Renal pelvis (tissue), 4 donors: ENCODE measurements around the gene PBOV1. TPM values are rescaled to one million over a fixed set of nuclear protein-coding genes. Genes with fewer than 3 reads are reported as not detected.
"Not testable (repeated sequence)": the region's sequence is repeated elsewhere in the genome, so short reads cannot be mapped to it uniquely, and the experiment has no call there.

Experiments
- DNase-seq: peaks from one replicate; pipeline ENCODE4 v3.0.0-alpha.2; 2013
- polyA plus RNA-seq, 3 donors: library from polyadenylated mRNA; unstranded; fragments of 120-200 nt; gene quantifications; one replicate each; pipeline ENCODE4 v1.2.1, GENCODE V29; 2013; ENCODE audit not compliant: insufficient read length in 3 of 3

Gene PBOV1
- polyA plus RNA-seq, 3 donors, result 0.13 TPM; not detected in 2

DNA sequence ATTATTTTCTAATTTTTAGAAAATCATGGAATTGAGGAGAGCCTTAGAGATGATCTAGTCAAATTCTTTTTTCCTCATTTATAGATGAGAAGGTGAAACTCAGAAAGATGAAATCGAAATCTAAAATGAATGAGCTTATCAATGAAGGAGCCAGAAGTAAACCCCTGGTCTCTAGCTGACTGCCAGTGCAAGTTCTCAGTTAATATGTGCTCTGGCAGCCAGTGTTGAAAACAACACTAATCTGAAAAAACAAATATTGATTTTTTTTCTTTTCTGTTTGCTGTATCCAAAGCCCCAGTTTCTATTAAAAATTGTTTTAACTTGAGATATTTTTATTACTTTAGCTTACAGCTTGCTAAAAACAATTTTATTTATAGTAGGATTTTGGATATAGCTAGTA lies 21.5 kb upstream of the PBOV1 start:
- no peak for DNase-seq

DNA sequence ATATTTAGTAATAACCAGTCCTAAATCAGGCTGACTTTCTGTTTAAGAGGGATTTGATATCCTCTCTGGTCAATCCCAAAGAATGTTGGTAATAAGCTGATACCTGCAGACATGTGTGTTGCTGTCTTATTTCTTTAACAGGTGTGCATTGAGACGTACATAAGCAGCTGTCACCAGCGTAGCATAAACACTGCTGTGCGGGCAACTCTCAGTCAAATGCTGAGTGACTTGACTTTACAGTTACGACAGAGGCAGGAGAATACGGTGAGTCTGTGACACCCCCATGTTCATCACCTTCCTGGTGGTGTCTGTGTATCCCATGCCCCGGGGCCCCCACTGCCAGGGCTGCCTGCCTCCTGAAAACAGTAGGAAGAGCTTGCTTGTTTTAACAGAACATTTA lies 20.1 kb upstream of the PBOV1 start:
- no peak for DNase-seq

DNA sequence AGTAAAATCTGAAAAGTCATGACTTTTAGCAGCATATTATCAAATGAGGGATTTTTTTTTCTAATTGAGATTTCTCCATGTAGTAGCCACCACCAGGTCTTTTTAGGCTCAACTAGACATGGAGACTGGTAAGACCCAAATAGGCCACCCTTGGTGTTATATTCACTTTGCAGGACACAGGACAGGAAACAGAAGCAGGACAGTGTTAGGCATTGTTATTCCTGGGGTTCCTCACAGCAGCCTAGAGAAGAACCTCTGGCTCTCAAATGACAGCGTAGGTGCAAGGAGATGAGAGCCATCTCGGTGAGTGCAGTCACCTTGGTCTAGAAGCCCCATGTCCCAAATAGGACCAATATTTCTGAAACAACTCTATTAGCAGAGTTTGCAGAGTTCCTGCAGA lies 19.2 kb upstream of the PBOV1 start:
- DNase-seq, result no peak

DNA sequence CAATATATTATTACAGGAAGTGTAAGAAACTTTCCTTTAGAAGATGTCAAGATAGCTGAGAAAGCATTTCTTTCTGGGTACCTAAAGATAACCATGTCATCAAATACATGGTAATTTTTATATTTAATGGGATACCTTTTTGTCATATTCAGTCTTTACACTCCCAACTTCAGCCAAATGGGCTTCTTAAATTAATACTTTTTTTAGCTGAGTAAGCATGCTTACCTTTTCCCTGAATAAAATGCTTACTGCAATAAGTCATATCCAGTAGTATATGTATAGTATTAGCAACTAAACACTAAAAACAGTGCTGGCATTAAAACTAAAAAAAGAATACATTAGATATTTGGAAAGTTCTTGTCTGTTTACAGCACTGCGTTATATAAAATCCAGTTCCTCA lies 17.4 kb upstream of the PBOV1 start:
- no peak for DNase-seq

DNA sequence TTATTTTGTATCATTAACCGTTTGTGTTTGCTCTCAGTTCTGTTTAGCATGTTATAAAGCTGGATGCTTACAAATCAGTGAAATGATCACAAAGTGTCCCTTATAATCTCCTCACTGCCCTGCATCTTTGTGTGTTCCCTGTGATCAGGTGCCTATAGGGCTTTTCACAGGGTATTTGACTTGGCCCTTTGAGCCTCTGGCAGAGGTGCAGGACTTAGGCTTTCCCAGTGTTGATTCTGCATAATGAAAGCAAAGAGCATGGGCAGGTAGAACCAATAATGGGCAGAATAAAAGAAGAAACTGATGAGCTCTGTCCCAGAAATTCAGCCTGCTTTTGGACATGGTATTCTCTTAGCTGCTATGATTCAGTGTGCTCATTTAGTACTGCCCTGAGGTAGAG lies 16.9 kb upstream of the PBOV1 start:
- DNase-seq, result no peak

DNA sequence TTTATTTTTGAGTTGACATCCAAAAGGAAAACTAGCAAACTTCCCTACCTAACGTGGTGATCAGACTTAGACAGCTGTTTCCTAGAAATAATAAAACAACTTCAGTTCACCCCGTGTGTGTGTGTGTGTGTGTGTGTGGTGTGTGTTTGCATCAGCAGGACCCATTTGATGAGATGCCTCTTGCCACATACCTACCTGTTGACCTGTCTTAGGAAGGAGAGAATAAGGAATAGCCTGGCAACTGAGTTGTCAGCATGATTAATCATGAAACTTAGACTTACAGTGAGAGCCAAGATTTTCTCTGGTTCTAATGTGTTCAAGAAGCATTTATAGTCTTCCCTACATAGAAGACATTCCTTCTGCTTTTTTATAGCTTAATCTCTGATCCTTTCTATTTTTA lies 16.1 kb upstream of the PBOV1 start:
- DNase-seq, result no peak

DNA sequence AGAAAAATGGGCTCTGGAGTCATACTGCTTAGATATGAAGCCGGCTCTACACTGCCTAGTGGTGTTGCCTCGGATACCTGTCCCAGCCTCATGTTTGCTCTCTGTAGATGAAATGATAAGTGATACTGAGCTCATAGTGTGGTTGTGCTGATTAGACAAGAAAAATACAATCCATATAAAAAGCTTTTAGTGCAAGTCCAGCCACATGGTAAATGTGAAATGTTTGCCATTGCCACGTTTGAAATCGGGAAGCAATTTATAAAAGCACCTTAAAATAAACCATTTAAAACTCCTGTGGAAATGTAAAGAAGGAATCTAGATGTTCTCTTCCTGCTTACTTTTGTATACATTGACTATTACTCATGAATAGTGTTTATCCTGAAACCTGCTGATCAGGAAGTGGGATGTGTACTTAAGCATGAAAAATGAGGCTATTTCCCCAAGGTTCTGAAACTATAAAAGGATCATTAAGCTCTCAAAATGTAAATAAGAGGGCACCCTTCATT lies 13.1 kb upstream of the PBOV1 start:
- DNase-seq, result no peak

DNA sequence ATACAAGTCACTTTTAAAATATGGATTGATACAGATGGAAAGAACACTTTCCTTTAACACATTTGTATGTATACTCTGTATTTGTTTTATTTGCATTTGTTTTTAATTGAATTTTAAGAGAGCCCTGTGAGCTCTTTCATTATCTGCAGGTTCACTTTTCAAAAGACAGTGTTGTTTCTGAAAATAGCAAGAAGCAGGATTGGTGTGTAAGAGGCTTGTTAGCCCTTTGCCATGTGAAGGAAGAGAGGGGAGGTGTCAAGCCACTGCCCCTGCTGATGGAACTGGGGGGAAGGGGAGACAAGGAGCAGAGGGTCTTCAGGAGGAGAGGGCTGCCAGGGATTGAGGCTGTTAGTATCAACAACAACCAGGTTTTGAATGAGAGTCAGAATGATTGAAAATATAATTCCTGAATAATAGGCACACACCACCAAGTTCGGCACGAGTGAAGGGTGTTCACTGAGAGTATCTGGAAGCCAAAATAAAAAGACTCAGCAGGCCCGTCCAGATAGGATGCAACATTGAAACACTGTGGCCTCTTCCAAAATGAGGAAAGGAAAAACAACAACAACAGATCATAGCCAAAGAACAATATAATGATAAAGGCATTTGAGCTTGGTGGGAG lies 12.6 kb upstream of the PBOV1 start:
- DNase-seq, result no peak

DNA sequence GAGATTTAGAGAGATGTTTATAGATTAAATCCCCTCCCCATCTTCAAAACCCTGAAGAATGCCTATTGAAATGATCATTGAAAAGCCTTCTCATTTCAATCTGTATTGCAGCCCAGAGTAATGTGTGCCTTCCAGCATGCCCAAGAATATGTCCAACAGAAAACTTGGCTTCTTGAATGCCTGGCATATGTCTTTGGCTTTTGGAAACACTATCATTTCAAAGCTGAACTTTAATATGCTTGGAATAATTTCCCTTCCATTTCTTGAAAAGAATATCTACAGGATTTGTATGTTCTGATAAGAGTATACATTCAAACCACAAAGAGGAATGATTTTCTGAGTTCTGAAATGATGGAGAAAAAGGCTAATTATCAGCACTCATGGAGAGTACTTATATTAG lies 11.9 kb upstream of the PBOV1 start:
- DNase-seq, result no peak

DNA sequence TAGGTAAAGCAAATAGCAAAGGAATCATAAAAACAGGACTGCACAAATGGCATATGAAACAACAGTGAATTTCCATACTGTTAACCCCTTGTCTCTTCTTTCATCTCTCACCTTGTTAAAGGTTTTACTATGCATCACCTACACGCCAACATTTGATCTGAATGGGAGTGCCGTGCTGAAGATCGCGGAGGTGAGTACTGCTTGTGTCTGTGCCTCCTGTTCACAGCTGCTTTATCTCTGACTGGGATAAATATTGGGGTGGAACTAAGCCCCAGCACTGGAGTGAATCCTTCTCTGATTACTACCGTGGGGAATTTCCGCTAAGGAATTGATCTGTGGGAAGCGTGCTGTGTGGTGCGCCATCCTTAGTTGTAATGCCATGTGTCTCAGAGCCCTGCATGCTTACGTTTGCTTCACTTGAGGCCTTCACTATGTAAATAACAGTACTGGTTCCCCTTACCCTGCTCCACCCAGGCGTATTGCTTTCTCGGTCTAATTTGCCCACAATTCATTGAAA lies 11.4 kb upstream of the PBOV1 start:
- no peak for DNase-seq

DNA sequence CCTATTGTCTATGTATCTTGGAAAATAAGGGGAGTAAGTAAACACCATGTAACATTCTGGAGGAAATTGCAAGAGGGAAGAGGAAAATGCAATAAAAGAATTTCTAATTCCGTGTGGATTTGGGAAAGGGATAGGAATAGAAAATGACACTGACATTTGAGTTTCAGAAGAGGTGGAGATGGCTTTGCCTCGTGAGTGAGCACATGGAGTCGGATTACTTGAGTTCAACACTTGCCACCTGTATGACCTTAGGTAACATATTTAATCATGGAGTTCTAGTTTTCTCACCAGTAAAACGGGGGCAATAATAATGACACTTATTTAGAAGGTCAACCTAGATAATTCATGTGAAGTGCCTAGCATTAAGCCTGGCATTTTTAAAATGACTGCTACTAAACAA lies 10.8 kb upstream of the PBOV1 start:
- no peak for DNase-seq

DNA sequence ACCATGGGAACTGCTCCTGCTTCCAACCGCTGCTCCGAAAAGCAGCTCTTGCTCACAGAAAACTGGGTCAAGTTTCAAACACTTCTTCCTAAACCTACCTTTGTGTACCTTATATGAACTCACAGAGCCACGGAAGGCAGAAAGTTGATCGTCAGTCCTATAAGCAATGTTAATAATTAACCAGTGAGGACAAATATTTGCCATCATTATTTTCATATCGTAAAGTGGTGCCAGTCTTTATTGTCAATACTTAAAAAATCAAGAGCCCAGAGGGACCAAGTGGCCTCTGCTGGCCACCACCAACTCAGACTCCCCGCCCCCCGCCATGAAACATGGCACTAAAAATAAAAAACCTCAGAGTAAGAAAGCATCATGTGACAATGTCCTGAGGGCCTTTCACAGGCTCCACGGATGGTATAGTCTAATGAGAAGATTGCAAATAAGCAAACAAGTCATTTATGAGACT lies 9.1 kb upstream of the PBOV1 start:
- DNase-seq, result no peak

DNA sequence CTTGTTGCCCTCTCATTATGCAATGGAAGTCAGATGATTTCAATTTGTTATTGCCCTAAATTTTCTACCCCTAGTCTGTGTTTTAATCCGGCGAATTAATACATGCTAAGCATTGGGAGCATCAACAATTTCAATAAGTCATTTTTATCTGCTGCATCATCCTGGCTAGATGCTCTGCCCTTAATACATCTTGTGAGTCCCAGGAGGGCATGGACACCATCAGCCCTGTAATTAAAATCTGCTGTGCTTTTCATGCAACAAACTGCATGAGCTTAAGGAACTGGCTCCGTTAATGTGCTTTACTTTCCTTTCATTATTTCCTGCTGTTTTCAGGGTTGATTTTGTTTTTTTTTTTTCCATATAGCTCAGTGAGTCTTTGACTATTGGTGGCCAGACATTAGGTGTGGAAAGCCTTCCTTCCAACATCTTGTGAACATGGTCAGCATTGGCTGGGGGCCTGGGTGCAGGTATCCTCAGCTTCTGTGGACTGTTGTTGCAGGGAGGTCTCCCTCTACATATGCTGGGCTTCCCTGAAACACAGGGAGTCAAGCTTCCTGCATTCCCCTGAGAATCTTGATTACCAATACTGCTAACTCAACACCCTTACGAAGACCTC lies 8.5 kb upstream of the PBOV1 start:
- DNase-seq, result no peak

DNA sequence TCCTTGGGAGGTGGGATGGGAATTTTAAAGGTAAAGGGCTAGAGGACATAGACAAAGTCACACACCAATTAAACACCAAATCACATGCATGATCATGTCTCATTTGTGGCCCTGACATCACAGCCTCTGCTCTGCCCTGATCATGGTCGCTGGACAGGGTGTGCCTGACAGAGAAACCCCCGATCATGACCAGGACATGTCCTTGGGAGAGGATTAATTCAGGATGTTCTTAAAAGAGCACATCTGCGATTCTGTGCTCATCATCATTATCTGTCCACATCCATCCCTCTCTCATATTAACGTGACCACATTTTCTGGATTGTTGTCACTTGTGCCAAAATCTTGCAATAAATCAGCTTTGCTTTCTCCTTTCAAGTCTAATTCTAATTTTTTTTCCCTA lies 7.7 kb upstream of the PBOV1 start:
- no peak for DNase-seq

DNA sequence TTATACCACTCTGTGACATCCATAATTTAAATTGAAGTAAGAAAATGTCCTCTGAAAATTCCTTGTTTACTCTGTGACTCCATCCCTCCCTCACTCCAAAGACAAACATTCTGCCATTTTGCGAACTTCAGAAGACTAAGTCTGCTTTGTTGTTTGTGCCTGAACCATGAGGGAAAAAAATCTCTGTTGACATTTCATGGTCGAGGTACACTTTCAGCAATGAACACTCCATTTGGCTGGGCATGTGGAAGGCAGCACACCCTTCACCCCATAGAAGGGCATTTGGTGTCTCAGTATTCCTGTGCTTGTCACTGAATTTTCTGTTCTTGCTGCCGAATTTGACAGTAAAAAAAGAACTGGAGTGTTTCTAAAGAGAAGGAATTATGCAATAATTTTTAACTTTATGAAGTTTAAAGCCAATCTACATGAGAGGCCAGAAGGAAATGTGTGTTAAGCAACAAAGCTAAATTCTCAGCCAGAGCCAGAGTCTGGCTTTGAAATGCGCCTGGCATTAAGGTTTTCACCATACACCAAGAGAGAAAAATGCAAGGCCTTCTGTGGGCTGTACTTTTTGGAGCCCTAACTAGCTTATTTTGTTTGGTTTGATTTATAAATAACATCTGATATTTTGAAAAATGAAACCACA lies 4.7 kb upstream of the PBOV1 start:
- no peak for DNase-seq

DNA sequence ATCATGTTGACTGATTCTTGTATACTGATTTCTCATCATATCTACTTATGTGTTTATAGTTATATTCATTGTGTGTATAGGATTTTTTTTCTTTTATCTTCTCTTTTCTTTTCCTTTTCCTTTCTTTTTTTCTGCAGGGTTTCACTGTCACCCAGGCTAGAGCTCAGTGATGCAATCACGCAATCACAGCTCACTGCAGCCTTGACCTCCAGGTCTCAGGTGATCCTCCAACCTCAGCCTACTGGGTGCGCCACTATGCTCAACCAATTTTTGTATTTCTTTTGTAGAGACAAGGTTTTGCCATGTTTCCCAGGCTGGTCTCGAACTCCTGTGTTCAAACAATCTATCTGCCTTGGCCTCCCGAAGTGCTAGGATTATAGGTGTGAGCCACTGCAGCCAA lies 1.6 kb upstream of the PBOV1 start:
- DNase-seq, result no peak

DNA sequence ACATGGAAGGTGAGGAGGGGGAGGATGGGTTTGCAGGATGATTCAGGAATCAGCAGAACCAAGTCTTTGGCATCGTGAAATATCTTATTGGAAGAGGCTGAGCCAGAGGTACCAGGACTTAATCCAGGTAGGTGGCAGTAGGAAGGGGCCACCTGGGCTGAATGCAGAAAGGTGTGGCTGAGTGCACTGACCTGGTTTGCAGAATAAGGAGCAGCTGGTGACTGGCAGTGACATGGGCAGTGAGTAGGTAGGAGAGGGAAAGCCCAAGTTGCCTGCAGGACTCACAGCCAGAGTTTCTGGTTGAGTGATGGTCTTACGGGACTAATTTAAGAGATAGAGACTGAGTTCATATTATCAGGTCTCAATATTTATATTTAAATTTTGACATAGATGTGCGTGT lies 1.1 kb upstream of the PBOV1 start:
- DNase-seq, result no peak

DNA sequence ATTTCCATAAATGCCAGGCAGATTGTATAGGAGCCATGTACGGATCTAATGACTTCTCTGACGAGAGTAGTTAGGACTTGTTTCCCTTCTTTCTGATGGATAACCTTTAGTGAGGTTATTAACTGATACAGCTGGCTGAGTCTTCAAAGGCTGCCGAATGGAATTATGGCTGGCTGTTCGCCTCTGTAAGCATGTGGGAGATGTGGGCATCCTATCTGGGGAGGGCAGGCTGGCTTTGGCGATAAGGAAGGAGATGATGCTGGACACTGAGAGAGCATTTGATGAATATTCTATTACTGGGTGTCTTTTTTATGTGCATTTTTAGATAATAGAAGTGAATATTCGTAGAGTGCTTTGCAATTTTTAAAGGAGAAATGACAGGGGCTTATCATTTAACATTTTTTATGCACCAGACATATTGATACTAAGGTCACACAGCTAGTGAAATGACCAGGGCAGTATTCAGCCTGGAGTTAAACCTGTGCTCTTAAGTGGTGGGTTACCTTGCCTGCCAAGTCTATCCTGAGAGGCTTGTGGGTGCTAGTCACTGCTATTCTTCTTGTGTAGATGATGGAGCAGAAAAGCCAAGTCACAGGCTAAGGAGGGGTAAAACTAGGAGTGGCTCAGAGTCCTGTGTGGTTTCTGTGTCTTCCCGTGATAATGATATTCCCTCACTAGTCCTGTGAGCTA lies 3.1 kb downstream of the PBOV1 start:
- no peak for DNase-seq

DNA sequence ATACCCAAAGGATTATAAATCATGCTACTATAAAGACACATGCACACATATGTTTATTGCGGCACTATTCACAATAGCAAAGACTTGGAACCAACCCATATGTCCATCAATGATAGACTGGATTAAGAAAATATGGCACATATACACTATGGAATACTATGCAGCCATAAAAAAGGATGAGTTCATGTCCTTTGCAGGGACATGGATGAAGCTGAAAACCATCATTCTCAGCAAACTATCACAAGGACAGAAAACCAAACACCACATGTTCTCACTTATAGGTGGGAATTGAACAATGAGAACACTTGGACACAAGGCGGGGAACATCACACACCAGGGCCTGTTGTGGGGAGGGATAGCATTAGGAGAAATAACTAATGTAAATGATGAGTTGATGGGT lies 5.8 kb downstream of the PBOV1 start:
- not testable (repeated sequence) for DNase-seq

DNA sequence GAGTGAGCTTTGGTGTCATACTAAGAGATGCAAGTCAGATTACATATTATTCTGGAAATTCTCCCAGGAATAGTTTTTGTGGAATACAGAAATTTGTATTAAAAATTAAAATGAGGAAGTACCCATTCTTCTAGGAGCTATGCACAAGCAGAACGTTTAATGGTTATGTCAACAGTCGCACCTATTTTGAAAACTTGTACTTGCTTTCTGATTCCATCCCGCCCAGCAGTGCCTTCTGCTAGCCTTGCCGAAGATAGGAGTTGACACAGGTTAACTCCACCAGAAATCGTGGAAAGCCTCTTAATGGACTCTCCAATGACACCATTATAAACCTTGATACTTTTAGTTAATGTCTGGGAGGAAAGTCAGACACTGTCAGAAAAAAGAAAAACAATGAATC lies 6.7 kb downstream of the PBOV1 start:
- DNase-seq, result no peak

DNA sequence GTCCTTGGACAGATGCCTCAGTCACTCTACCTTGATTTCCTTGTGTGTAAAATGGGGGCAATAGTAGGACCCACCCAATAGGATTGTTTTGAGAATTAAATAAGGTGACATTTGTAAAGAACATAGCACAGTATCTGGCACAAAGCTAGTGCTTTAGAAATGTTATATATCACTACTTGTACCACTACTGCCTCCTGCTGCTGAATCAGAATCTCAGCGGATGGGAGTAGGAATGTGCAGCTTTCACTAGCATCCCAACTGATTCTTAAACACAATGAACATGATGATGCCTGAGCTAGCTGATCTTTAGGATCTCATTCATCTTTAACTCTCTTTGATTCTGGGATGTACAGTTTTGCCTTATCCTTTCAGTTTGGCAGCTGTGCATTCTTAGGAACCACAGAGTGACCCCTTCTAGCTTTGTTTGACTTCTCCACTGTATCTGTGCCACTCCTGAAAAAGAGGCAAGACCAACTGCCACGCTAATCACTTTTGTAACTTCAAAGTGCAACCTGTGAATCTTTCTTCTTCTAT lies 7.2 kb downstream of the PBOV1 start:
- DNase-seq, result no peak

DNA sequence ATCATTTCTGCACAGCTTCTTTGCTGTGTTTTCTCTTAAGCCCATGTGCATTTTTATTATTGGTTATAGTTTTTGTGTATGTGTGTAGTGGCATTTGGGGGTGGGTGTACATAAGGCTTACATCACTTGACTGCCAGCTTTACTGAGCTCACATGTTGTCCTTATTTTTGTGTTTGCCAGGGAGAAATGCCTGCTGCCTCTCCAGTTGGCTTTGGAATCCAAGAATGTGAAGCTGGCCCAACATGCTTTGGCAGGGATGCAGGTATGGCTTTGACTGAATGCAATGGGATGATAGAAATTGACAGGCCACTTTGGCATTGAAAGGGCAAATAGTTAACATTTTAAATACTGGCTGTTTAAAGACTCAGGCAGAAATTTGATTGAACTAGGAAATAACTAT lies 11.4 kb downstream of the PBOV1 start:
- no peak for DNase-seq
